GM21381 (cell line): ENCODE data around the gene NME9.

Experiments
- ATAC-seq: cut with Tn5 transposase; IDR thresholded peaks from one replicate; pipeline ENCODE4 v1.9.1; 2021; ENCODE audit warnings: mild to moderate bottlenecking, moderate library complexity; ENCODE audit not compliant: unreplicated experiment

The NME9 gene

GRCh38 chr3:138362538-138362937 is 32.9 kb upstream of the NME9 start:
- ATAC-seq, result no peak

GRCh38 chr3:138361561-138361971 is 31.9 kb upstream of the NME9 start:
- no peak for ATAC-seq

- ATAC-seq, result no peak
These were observed 31.3 kb upstream of the NME9 start for GRCh38 chr3:138360869-138361525.

GRCh38 chr3:138359919-138360868 is 30.5 kb upstream of the NME9 start:
- no peak for ATAC-seq

- ATAC-seq, result no peak
These were observed 29.7 kb upstream of the NME9 start for GRCh38 chr3:138359148-138359918.

GRCh38 chr3:138356730-138357405 is 27.2 kb upstream of the NME9 start:
- ATAC-seq, result no peak

- ATAC-seq, result no peak
These were observed 25.4 kb upstream of the NME9 start for GRCh38 chr3:138355071-138355470.

- no peak for ATAC-seq
These were observed 24.7 kb upstream of the NME9 start for GRCh38 chr3:138354376-138354775.

GRCh38 chr3:138351916-138352550 is 22.4 kb upstream of the NME9 start:
- no peak for ATAC-seq

- no peak for ATAC-seq
These were observed 21.5 kb upstream of the NME9 start for GRCh38 chr3:138351151-138351550.

- no peak for ATAC-seq
These were observed 20.4 kb upstream of the NME9 start for GRCh38 chr3:138349926-138350665.

GRCh38 chr3:138348754-138349739 is 19.4 kb upstream of the NME9 start:
- ATAC-seq, result no peak

- no peak for ATAC-seq
These were observed 18.5 kb upstream of the NME9 start, which contains the start of gene MRAS for GRCh38 chr3:138347960-138348753. MRAS (plus strand) TSS chr3:138348579; CDS start chr3:138372884, 24,305 bp downstream.

- no peak for ATAC-seq
These were observed 15.1 kb upstream of the NME9 start for GRCh38 chr3:138344754-138345153.

GRCh38 chr3:138340511-138340910 is 10.9 kb upstream of the NME9 start:
- no peak for ATAC-seq

GRCh38 chr3:138338811-138339210 is 9.2 kb upstream of the NME9 start:
- ATAC-seq, result no peak

GRCh38 chr3:138338244-138338643 is 8.6 kb upstream of the NME9 start:
- no peak for ATAC-seq
